Natural killer cell (primary cell): ENCODE measurements around the gene ATG2A. TPM values are rescaled to one million over a fixed set of nuclear protein-coding genes. Genes with fewer than 3 reads are reported as not detected.
A peak's percentile ranks its signal among the peaks of the same experiment; 100 is the strongest.

Experiments used
- ATAC-seq, 3 donors: fragments of 150-1000 bp in 2 of 3; fragments of 200-7000 bp in 1 of 3; cut with Tn5 transposase; 1 replicate in 1 of 3; 2 replicates in 2 of 3; pipeline ENCODE4 v1.10.0; 2021; ENCODE audit warnings: mild to moderate bottlenecking in 2 of 3, moderate library complexity in 2 of 3
- DNase-seq, 2 donors: peaks; one replicate each; pipeline versions ENCODE4 v3.0.0 to v3.0.0-alpha.2; 2013 to 2021; ENCODE audit warnings: mixed read lengths in 1 of 2
- H3K27ac ChIP-seq: one replicate; pipeline ENCODE4 v1.5.1; 2013; ENCODE audit warnings: mild to moderate bottlenecking, low read length
- H3K27me3 ChIP-seq: one replicate; pipeline ENCODE4 v1.6.1; 2013; ENCODE audit warnings: low read length; ENCODE audit not compliant: control insufficient read depth, insufficient read depth
- H3K36me3 ChIP-seq: one replicate; pipeline ENCODE4 v1.6.1; 2013; ENCODE audit warnings: low read length; ENCODE audit not compliant: control insufficient read depth, insufficient read depth
- H3K4me1 ChIP-seq: one replicate; pipeline ENCODE4 v1.6.1; 2013; ENCODE audit warnings: low read length; ENCODE audit not compliant: control insufficient read depth, insufficient read depth
- H3K4me3 ChIP-seq: one replicate; pipeline ENCODE4 v1.5.1; 2013; ENCODE audit warnings: low read length
- H3K9me3 ChIP-seq: one replicate; pipeline ENCODE4 v1.6.1; 2013; ENCODE audit warnings: low read length; ENCODE audit not compliant: control insufficient read depth, insufficient read depth
- H3K27ac Mint-ChIP-seq, 2 donors: one replicate each; pipeline ENCODE4 v1.8.0; 2022; ENCODE audit warnings: mild to moderate bottlenecking in 2 of 2, mixed read lengths in 2 of 2, moderate library complexity in 1 of 2
- H3K27me3 Mint-ChIP-seq, 2 donors: one replicate each; pipeline ENCODE4 v1.8.0; 2022; ENCODE audit warnings: low read depth in 2 of 2, mixed read lengths in 2 of 2
- H3K36me3 Mint-ChIP-seq: one replicate; pipeline ENCODE4 v1.8.0; 2022; ENCODE audit warnings: mixed read lengths
- H3K4me1 Mint-ChIP-seq, 2 donors: one replicate each; pipeline ENCODE4 v1.8.0; 2022; ENCODE audit warnings: mixed read lengths in 2 of 2
- H3K4me3 Mint-ChIP-seq: one replicate; pipeline ENCODE4 v1.8.0; 2022; ENCODE audit warnings: mild to moderate bottlenecking, moderate library complexity, mixed read lengths
- H3K9me3 Mint-ChIP-seq, 2 donors: one replicate each; pipeline ENCODE4 v1.8.0; 2022; ENCODE audit warnings: mixed read lengths in 2 of 2
- CTCF ChIP-seq: fragments of 200-600 bp; IDR thresholded peaks from one replicate; pipeline ENCODE4 v1.8.0; 2022; ENCODE audit warnings: antibody characterized with exemption
- WGBS: methylation state at CpG from one replicate; pipeline ENCODE4 v1.1.7; 2013; ENCODE audit warnings: missing lambda C conversion rate; ENCODE audit not compliant: insufficient coverage; 5-methylcytosine and 5-hydroxymethylcytosine counted together
- intact Hi-C: fragments of 100-400 bp; cut with micrococcal nuclease; formaldehyde crosslinking; loops from one replicate; pipeline ENCODE4 v1.14.2; 2022
- total RNA-seq, 4 donors: library from RNA; stranded (reverse); fragments of 120-200 nt in 1 of 4; gene quantifications; one replicate each; pipeline versions ENCODE4 v1.2.3 to v1.2.4, GENCODE V29; 2013 to 2022

Gene ATG2A
- total RNA-seq, 3 donors from 2014 or later (not counting 1 experiment from before 2014, with no cell fraction given), result 165 to 321 (median 259) TPM

DNA sequence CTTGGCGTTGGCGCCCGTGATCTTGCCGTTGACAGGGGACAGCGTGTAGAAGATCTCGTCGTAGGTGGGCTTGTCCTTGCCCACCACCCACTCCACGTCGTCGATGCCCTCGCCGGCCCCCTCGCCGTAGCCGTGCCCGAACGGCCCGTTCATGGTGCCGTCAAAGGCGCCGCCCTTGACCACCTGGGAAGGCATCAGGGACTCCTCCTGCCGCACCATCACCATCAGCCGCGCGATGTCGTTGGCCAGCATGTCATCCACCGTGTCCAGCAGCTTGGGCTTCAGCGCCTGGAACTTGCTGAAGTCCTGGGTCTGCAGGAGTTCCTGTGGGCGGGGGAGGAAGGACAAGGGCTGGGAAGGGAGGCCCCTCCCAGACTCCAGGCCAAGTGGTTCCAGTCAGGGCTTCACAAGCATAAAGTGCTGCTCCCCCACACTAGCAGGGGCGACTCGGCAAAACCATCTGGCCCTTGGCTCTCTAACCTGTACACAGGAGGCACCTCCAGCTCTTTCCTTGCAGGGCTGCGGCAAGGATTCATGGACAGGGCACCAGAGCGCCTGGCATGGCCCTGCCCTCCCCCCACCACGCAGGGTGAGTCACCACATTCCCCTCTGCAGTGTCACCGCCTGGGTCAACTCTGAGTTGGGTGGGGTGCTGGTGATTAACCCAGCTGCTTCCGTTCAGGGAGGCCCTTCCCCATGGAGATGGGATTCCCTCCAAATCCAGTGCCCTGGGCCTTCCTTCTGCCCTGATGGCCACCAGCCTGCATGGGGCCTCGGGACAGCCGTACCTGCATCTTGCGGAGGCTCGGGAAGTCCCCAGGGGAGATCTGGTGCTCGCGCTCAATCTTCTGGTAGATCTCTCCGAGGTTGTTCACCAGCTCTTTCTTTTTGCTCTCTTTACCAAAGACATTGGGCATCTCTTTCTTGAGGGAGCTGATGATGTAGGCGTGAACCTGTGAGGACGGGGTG, 62.2 kb downstream of the ATG2A start:
- ATAC-seq, result peak in 1 of 3 donors; percentile 16
- Histone ChIP-seq H3K36me3 (peaks cover 47% of the 10 kb centered on the region), H3K27ac (peak overlapping the region; percentile 90), H3K27me3 (no peaks in the 10 kb centered on the region), H3K9me3 (no peaks in the 10 kb centered on the region), H3K4me3 (no peak overlapping the region), H3K4me1 (peaks cover 100% of the 10 kb centered on the region)
- Mint-ChIP-seq H3K4me3 (peak overlapping the region; percentile 83), H3K27ac (peak overlapping the region; percentile 95 to 96), H3K27me3 (no peaks in the 10 kb centered on the region), H3K36me3 (no peaks in the 10 kb centered on the region), H3K4me1 (peaks cover 66 to 78% of the 10 kb centered on the region in 2 donors), H3K9me3 (no peaks in the 10 kb centered on the region)
- peak; percentile 58 to 66 for DNase-seq
- intact Hi-C loops, result loop anchor here (1.0 kb wide), 1 partner anchor 8 kb away; no protein-coding TSS in a partner anchor
- TF ChIP-seq CTCF, result no peak
- 85% methylated on average over 42 of the region's 45 CpGs for WGBS

DNA sequence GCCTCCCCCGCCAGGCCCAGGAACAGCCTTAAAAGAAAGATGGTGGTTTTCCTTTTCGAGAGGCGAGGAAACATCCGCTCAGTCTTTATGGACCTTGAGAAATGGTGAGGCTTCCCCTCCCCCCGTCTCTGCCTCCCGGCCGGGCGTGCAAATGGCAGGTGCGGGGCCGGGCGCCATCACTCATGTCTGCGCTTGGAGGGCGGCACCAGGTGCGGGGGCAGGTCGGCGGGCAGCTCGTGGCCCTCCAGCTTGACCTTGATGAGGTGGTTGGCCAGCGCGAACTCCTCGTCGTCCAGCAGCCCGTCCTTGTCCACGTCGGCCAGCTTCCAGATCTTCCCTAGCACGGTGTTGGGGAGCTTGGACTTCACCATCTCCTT, 62.9 kb downstream of the ATG2A start:
- peak overlapping the region; percentile 40 for H3K4me3 Mint-ChIP-seq
- no peak for DNase-seq
- H3K27ac Mint-ChIP-seq, result peak overlapping the region; percentile 95 to 96
- H3K4me1 ChIP-seq, result peaks cover 100% of the 10 kb centered on the region
- TF ChIP-seq CTCF, result no peak
- intact Hi-C loops, result no loop called here
- no peaks in the 10 kb centered on the region for H3K36me3 Mint-ChIP-seq
- no peaks in the 10 kb centered on the region for H3K9me3 Mint-ChIP-seq
- H3K4me1 Mint-ChIP-seq, result peaks cover 66 to 78% of the 10 kb centered on the region in 2 donors
- ATAC-seq, result no peak
- WGBS, result 94% methylated on average over 25 of the region's 25 CpGs
- H3K27ac ChIP-seq, result peak overlapping the region; percentile 90
- no peaks in the 10 kb centered on the region for H3K27me3 ChIP-seq
- H3K4me3 ChIP-seq, result no peak overlapping the region
- no peaks in the 10 kb centered on the region for H3K27me3 Mint-ChIP-seq
- peaks cover 44% of the 10 kb centered on the region for H3K36me3 ChIP-seq
- H3K9me3 ChIP-seq, result no peaks in the 10 kb centered on the region

GRCh38 chr11:64853709-64854108, 63.3 kb downstream of the ATG2A start:
- ATAC-seq, result no peak
- no peaks in the 10 kb centered on the region for H3K36me3 Mint-ChIP-seq

More at GRCh38 chr11:64853709-64854108, 63.3 kb downstream of the ATG2A start:
- TF ChIP-seq CTCF, result no peak
- Mint-ChIP-seq H3K9me3 (no peaks in the 10 kb centered on the region), H3K27me3 (no peaks in the 10 kb centered on the region), H3K4me3 (peak overlapping the region; percentile 81), H3K4me1 (peaks cover 67 to 78% of the 10 kb centered on the region in 2 donors), H3K27ac (peak overlapping the region; percentile 95 to 96)
- peak in 1 of 2 donors; percentile 74 for DNase-seq
- Histone ChIP-seq H3K4me1 (peaks cover 100% of the 10 kb centered on the region), H3K27ac (peak overlapping the region; percentile 90), H3K9me3 (no peaks in the 10 kb centered on the region), H3K4me3 (no peak overlapping the region), H3K27me3 (no peaks in the 10 kb centered on the region), H3K36me3 (peaks cover 44% of the 10 kb centered on the region)
- 29% methylated on average over 27 of the region's 27 CpGs for WGBS
- intact Hi-C loops, result no loop called here
